Measurements from ENCODE around the gene ANKRD23.

The ANKRD23 gene

GRCh38 chr2:96792772-96793749, 50.8 kb downstream of the ANKRD23 start:
- DNase-seq = no peak

- no peak for DNase-seq
These were observed 54.6 kb downstream of the ANKRD23 start for GRCh38 chr2:96789245-96789617.

DNA sequence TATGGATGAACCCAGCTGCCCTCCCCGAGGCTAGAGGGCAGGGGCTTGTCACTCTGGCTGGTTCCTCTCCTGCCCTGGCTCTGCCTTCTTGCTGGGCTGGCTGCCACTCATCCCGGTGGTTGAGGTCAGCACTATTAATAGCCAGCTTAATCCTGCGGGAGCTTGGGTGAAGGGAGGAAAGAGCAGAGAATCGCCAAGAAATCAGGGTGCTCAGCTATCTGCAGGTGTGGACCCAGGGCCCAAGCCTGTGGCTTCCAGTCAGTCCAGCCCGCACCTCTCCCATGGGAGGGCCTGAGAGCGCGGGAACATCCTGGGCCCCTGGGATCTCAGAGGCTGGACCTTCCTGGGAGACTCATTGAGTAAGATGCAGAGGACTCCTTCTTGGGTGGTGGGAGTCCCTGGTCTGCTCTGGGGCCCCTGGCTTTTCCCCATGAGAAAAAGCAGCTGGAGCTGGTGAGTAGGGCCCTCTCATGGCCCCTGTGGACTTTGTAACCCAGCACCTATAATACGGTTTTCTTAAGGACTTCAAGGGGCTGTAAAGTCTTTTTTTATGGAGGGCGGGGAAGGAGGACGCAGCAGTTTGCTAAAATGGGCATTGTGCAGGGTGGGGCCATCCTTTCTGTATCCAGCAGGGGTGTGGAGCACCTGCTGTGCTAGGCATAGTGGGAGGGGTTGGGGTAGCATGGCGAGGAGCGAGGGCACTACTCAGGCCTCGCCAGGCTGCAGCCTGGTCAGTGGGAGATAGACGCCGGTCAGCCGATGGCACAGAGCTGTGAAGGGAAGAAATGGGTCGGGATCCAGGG, 55.2 kb downstream of the ANKRD23 start:
- DNase-seq = no peak

Data from RPMI8226 (cell line).